ENCODE results near the gene IRX6.

GRCh38 chr16:55294129-55294528 is 29.9 kb upstream of the IRX6 start:
- TF ChIP-seq CTCF (IDR thresholded peaks at IDR 0.05) (no peak), POLR2A (IDR thresholded peaks at IDR 0.05) (no peak)

Measured in Peyer's patch (tissue), 4 donors.